Mucosa of gallbladder (tissue), 1 donor: ENCODE data around the gene SSR3. TPM values are rescaled to one million over a fixed set of nuclear protein-coding genes. Genes with fewer than 3 reads are reported as not detected.
A peak's percentile ranks its signal among the peaks of the same experiment; 100 is the strongest.
"Not testable (repeated sequence)": the region's sequence is repeated elsewhere in the genome, so short reads cannot be mapped to it uniquely, and the experiment has no call there.

Source experiments
- DNase-seq: peaks from one replicate; pipeline ENCODE4 v3.0.0-alpha.2; 2020; ENCODE audit warnings: low spot score
- total RNA-seq: library from RNA; stranded (reverse); gene quantifications from one replicate; pipeline ENCODE4 v1.2.1, GENCODE V29; 2021
- donor health status: DM: no; HTN: no; CAD: no.

The SSR3 gene
- total RNA-seq, 1 donor from 2014 or later, result 152 TPM

DNA sequence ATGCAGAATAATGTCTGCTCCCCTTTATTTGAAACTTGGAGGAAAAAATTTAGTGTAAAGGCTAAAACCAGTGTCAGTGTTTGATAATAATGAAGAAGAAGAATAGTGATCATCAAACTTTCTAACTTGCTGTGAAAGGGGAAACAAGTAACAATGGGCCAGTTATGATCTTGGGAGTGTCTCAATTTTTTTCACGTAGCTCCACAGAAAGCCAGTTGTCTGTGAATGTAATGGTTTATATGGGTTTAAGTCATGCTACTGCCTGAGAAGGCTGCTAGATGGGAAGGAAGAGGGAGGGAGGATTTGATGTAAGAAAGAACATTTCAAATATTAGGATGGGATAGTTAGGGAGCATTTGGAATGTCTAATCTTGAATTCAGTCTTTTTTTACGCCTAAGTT, 21.1 kb upstream of the SSR3 start:
- no peak for DNase-seq

DNA sequence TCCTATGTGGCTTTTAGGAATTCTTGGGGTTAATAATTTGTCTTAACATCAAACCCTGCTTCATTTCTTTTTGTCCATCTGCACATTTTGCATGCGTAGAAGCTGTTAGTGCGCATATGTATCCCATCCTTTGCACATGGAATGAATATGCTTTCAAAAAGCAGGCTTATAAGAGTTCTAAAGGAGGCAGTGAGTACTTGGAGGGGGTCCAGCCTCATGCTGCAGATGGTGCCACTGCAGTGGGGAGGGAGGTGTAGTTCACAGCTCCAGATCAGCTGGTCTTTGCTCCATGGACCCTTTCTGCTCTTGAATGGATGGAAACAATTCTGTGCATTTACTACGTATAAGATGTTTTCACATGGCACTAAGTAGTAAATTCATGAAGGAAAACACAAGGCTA, 20.7 kb upstream of the SSR3 start:
- DNase-seq, result no peak

DNA sequence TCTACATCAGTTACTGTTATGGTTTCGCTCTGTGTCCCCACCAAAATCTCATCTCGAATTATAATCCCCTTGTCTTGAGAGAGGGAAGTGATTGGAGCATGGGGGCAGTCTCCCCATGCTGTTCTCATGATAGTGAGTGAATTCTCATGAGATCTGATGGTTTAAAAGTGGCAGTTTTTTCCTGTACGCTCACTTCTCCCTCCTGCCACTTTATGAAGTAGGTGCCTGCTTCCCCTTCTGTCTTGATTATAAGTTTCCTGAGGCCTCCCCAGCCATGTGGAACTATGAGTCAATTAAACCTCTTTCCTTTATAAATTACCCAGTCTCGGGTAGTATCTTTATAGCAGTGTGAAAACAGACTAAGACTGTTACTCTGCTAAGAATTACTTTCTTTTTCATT, 15.0 kb upstream of the SSR3 start:
- not testable (repeated sequence) for DNase-seq

DNA sequence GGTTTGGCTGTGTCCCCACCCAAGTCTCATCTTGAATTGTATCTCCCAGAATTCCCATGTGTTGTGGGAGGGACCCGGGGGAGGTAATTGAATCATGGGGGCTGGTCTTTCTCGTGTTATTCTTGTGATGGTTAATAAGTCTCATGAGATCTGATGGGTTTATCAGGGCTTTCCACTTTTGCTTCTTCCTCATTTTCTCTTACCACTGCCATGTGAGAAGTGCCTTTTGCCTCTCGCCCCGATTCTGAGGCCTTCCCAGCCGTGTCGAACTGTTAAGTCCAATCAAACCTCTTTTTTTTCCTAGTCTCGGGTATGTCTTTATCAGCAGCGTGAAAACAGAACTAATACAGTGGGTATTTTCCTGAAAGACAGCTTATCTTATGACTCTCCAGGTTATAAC, 14.1 kb upstream of the SSR3 start:
- not testable (repeated sequence) for DNase-seq

DNA sequence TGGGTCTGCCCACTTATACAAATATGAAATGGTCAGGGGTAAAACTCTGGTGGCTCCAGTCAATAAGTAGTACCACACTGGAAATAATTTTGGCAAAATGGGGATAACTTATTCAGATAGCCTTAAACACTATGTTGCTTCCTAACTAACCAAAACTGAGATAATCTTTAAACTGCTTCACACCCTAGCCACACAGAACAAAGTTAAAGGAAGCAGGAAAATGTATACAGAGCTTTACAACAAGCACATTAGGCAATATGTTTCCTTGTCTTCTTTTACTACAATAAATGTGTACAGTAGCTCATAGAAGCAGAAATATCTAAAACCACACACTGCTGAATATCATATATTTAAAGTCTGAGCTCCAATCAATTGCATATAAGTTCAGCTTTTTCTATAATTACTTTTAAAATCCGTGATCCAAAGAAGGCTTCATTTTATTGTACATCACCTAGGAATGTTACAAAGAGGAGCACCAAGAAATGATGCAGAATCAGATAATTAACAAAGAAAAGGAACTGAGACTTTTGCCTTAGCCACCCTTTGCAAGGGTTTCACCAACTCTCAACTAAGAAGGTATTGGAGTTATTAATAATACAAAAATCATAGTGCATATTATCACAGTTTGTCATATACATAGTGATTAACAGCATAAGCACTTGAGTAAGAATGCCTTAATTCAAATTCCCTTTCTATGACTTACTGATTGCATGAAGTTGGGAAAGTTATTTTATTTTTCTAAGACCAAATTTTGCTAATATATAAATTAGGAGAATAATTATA, 9.2 kb upstream of the SSR3 start:
- DNase-seq, result no peak

GRCh38 chr3:156562486-156562885, 7.6 kb upstream of the SSR3 start:
- not testable (repeated sequence) for DNase-seq

DNA sequence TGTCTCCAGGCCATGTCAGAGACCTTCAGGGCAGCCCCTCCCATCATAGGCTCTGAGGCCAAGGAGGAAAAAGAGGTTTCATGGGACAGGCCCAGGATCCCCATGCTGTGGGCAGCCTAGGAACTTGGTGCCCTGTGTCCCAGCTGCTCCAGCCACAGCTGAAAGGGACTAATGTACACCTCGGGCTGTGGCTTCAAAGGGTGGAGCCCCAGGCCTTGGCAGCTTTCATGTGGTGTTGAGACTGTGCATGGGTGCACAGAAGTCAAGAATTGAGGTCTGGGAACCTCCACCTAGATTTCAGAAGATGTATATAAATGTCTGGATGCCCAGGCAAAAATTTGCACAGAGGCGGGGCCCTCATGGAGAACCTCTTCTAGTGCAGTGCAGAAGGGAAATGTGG, 6.6 kb upstream of the SSR3 start:
- no peak for DNase-seq

DNA sequence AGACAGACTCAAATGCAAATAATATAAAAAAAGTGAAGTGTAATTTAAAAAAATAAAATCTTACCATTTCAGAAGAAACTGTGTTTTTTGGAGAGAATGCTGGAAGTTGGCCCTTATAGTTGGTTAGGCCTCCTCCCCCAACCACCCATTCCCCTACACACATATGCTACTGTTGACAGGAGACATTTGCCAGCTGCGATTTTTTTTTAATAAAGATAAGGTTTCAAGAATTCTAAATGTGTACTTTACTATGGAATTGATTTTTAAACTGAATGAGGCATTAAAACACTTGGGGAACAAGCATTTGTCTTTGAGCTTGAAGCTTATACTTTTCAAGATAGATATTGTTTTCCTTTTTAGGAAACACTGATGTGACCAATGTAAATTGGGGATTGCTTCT, 4.4 kb upstream of the SSR3 start:
- no peak for DNase-seq

GRCh38 chr3:156558389-156558788, 3.5 kb upstream of the SSR3 start:
- DNase-seq, result no peak

DNA sequence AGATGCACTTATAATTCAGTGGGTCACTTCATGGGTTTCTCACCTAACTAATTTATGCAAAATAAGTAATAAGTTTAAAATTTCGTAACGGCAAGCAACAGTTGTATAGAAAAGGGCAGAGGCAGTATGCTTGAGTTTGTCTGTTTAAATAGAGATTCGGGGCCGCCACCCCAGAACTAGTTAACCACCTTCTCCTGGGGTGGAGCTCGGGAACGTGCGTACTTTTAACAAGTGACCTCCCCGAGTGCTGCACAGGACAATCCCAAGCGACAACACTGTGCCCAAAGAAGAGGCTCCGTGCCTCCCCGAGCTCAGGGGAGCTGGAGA, 439 bp downstream of the SSR3 start:
- peak; percentile 12 for DNase-seq

GRCh38 chr3:156553705-156554356, 1.1 kb downstream of the SSR3 start:
- no peak for DNase-seq

DNA sequence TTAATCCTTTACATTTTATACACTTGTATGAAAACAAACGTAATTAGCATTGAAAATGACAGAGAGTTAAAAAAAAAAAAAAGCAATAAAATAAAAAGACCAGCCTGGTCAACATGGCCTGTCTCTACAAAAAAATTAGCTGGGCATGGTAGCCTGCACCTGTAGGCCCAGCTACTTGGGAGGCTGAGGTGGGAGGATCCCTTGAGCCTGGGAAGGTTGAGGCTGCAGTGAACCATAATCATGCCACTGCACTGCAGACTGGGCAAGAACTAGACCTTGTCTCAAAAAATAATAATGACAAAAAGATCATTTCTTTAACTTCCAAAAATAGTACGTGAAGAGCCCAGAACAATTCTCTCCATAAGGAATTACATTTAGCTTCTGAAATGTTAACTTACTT, 1.9 kb downstream of the SSR3 start:
- no peak for DNase-seq

GRCh38 chr3:156551746-156552145, 3.2 kb downstream of the SSR3 start:
- DNase-seq, result no peak

DNA sequence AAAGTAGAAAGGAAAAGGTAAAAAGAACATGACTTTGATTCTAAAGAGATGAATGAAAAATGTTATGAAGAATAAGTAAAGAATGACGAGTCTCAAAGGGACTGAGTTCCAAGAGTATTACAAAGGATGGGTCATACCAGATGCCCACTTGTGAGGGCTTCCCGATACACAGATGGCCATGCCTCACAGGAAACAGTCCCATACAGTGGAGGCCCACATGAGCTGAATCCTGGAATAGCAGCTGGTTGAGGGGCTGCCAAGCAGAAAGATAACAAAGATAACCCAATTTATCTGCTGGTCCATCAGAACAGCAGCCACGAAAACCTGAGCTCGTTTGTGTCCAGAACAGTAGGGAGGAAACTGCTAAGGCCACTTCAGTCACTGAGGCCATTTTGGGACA, 3.7 kb downstream of the SSR3 start:
- DNase-seq, result no peak

DNA sequence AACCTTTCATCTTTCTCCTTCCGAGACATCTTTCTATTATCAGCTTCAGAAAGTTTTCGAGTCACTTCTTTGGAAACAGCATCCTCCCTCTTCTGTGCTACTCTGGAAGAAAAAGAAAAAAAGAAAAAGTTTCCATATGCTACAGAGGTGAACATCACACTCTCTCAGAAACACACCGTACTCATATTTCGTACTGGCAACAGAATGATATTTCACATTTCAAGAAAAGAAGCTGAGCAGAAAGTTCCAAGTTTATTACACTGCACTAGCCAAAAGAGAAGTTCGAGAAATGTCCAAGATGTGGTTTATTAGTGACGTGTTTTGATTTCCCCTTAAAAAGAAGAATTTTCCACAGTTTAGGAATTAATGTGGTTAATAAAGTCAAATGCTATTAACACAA, 6.0 kb downstream of the SSR3 start:
- DNase-seq, result no peak

DNA sequence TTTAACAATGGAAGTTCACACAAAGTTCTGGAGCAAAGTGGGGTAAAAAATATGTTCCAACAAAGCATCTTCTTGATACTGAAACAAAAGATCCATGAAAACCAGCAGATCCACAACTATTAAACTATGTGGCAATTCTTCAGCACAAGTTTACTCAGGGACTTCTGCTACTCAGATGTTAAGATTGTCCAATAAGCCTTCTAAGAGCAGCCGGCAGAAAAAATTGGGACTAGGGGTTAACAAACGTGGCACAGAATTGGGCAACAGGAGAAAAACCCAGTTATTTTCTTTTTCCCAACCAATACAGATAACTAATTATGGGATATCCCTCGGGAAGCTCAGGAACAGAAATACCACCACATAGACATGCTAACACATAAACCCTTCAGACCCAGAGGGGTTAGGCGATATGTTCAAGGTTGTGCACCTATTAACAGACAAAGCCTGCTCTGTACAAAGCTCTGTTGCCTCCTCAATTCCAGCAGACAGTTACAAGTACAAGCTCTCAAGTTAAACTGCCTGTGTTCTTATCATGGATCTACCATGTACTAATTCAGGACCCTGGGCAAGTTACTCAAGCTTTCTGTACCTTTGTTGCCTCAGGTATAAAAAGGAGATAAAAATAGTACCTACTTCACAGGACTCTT, 6.8 kb downstream of the SSR3 start:
- DNase-seq, result no peak

- DNase-seq, result no peak
These were observed 7.3 kb downstream of the SSR3 start for GRCh38 chr3:156547637-156548036.

DNA sequence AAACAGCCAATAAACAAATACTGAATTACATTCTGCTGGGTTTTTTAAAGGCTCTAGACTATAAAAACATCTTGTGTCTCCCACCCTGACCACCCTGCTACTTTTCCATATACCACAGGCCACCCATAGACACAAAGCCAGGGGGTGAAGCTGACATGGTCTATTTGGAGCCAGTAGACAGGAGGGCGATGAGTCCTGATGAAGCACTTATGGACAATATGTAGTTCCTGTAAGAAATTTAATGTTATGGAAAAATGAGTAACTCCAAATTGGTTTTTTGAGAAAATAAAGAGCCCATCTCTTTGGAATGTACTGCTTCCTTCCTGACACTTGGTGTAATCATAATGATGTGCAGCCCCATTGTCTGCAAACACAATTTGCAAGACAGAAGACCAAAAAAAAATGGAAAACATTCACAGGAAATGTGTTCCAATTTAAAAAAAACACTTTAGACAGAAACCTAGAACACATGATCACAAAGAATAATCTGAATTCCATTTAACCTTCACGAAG, 11.8 kb downstream of the SSR3 start:
- no peak for DNase-seq

- DNase-seq, result no peak
These were observed 12.5 kb downstream of the SSR3 start for GRCh38 chr3:156542101-156543042.

DNA sequence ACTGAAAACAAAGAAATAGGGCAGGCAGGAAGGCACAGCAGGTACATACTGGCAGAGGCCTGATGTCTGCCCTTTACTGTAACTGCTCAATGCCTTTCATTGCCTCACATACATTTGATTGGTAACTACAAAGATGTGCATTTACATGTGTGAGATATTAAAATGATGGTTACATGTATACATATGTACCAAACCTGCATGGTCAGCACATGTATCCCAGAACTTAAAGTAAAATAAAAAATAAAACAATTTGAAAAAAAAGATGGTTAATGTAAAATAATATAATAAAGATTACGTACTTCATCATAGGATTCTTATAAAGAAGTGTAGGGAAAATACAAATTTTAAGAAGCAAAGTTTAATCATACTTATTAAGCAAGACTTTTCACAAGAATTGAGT, 15.1 kb downstream of the SSR3 start:
- DNase-seq, result no peak

DNA sequence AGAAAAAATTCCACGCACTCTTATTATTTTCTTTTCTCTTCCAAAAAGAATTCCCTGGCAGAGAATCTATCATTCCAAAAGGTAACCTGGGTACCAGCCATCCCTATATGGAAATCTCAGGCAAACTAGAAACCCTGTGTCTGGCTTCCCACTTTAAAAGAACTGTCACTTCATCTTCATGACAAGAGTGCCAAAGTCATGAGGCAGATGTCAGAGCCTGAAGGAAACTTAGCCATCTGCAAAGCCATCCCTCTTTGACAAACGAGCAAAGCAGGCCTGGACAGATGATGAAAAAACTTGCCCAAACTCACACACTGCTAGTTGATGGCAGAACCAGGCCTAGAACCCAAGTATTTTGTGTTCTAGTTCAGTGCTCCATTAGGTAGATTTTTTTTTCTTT, 15.9 kb downstream of the SSR3 start:
- no peak for DNase-seq
